IMR-90 (cell line): ENCODE data around the gene ZFAND2B. TPM values are rescaled to one million over a fixed set of nuclear protein-coding genes. Genes with fewer than 3 reads are reported as not detected.

ENCODE experiments used
- ATAC-seq: fragments of 200-7000 bp; cut with Tn5 transposase; 2 replicates; pipeline ENCODE4 v1.9.1; 2020; ENCODE audit warnings: low read depth, mild to moderate bottlenecking, moderate library complexity
- BruUV-seq: library from RNA; stranded (reverse); fragments of 400-500 nt; replicated peaks from 2 replicates; lab custom pipeline; 2021; lab: Mats Ljungman, UMichigan
- CTCF ChIA-PET: fragments of 300-600 bp; formaldehyde crosslinking; extraction: SDS; loops from one replicate; lab custom pipeline; 2021; ENCODE audit warnings: antibody characterized with exemption; lab: Yijun Ruan, JAX
- POLR2A ChIA-PET: fragments of 300-600 bp; sonication (Branson Sonifier 250); formaldehyde crosslinking; loops from one replicate; lab custom pipeline; 2022; ENCODE audit warnings: antibody characterized with exemption; ENCODE audit not compliant: unreplicated experiment; lab: Charles Lee
- DNase-seq: peaks from one replicate; pipeline ENCODE4 v3.0.0; 2013
- H2AFZ ChIP-seq: replicated peaks from 2 replicates; pipeline ENCODE3; 2013; ENCODE audit warnings: low read length, mild to moderate bottlenecking; ENCODE audit not compliant: poor library complexity
- H2AK5ac ChIP-seq: 2 replicates; pipeline ENCODE4 v1.6.1; 2013; ENCODE audit warnings: low read depth, low read length, inconsistent platforms
- H2AK9ac ChIP-seq: replicated peaks from 2 replicates; pipeline ENCODE3; 2013; ENCODE audit warnings: mild to moderate bottlenecking, low read depth, low read length, moderate library complexity; ENCODE audit not compliant: poor library complexity
- H2BK120ac ChIP-seq: 2 replicates; pipeline ENCODE4 v1.6.1; 2013; ENCODE audit warnings: low read depth, low read length, inconsistent platforms
- H2BK15ac ChIP-seq: 3 replicates; pipeline ENCODE4 v1.6.1; 2013; ENCODE audit warnings: low read depth, low read length, inconsistent platforms
- H2BK20ac ChIP-seq: 2 replicates; pipeline ENCODE4 v1.6.1; 2013; ENCODE audit warnings: low read depth, mild to moderate bottlenecking, inconsistent platforms, low read length, moderate library complexity
- H2BK5ac ChIP-seq: 2 replicates; pipeline ENCODE4 v1.6.1; 2013; ENCODE audit warnings: mild to moderate bottlenecking, low read depth, low read length, inconsistent platforms; ENCODE audit not compliant: poor library complexity, severe bottlenecking
- H3K14ac ChIP-seq: replicated peaks from 2 replicates; pipeline ENCODE4 v1.6.1; 2013; ENCODE audit warnings: low read depth, low read length, inconsistent platforms
- H3K18ac ChIP-seq: 2 replicates; pipeline ENCODE4 v1.6.1; 2013; ENCODE audit warnings: low read depth, low read length, control low read depth
- H3K23ac ChIP-seq: 2 replicates; pipeline ENCODE4 v1.6.1; 2013; ENCODE audit warnings: low read depth, low read length, inconsistent platforms
- H3K27ac ChIP-seq: 2 replicates; pipeline ENCODE4 v1.5.1; 2013; ENCODE audit warnings: mild to moderate bottlenecking, control low read depth, low read length; ENCODE audit not compliant: insufficient read depth
- H3K27me3 ChIP-seq: 2 replicates; pipeline ENCODE4 v1.6.1; 2013; ENCODE audit warnings: low read length; ENCODE audit not compliant: control insufficient read depth, insufficient read depth
- H3K36me3 ChIP-seq: 2 replicates; pipeline ENCODE4 v1.6.1; 2013; ENCODE audit warnings: low read length, mixed read lengths; ENCODE audit not compliant: control insufficient read depth, insufficient read depth
- H3K4ac ChIP-seq: 2 replicates; pipeline ENCODE4 v1.6.1; 2013; ENCODE audit warnings: low read depth, low read length, inconsistent platforms
- H3K4me1 ChIP-seq: 2 replicates; pipeline ENCODE4 v1.6.1; 2013; ENCODE audit warnings: low read length, mixed read lengths; ENCODE audit not compliant: control insufficient read depth, insufficient read depth
- H3K4me2 ChIP-seq: 2 replicates; pipeline ENCODE4 v1.6.1; 2013; ENCODE audit warnings: low read depth, mild to moderate bottlenecking, control low read depth, low read length, moderate library complexity
- H3K4me3 ChIP-seq: 2 replicates; pipeline ENCODE4 v1.5.1; 2013; ENCODE audit warnings: low read depth, mild to moderate bottlenecking, control low read depth, low read length, moderate library complexity; ENCODE audit not compliant: insufficient read depth
- H3K56ac ChIP-seq: 2 replicates; pipeline ENCODE4 v1.6.1; 2013; ENCODE audit warnings: low read length, inconsistent platforms; ENCODE audit not compliant: insufficient read depth; ENCODE audit errors: extremely low read depth
- H3K79me1 ChIP-seq, 2 experiments: 2 replicates each; pipeline ENCODE4 v1.6.1; 2013; ENCODE audit warnings: low read length in 2 of 2, inconsistent platforms in 1 of 2, low read depth in 1 of 2
- H3K9ac ChIP-seq: 2 replicates; pipeline ENCODE4 v1.6.1; 2013; ENCODE audit warnings: low read depth, low read length, control low read depth
- H3K9me1 ChIP-seq: 2 replicates; pipeline ENCODE4 v1.6.1; 2013; ENCODE audit warnings: low read length, inconsistent platforms; ENCODE audit not compliant: insufficient read depth
- H3K9me3 ChIP-seq: 2 replicates; pipeline ENCODE4 v1.6.1; 2013; ENCODE audit warnings: low read length; ENCODE audit not compliant: control insufficient read depth, insufficient read depth
- H4K20me1 ChIP-seq: 2 replicates; pipeline ENCODE4 v1.6.1; 2013; ENCODE audit warnings: low read length, inconsistent platforms; ENCODE audit not compliant: insufficient read depth
- H4K5ac ChIP-seq: 2 replicates; pipeline ENCODE4 v1.6.1; 2013; ENCODE audit warnings: mild to moderate bottlenecking, low read depth, low read length, control low read depth
- H4K8ac ChIP-seq, 2 experiments: 2 replicates each; pipeline ENCODE4 v1.6.1; 2013; ENCODE audit warnings: low read depth in 2 of 2, low read length in 2 of 2, control low read depth in 1 of 2, inconsistent platforms in 1 of 2
- H4K91ac ChIP-seq: 2 replicates; pipeline ENCODE4 v1.6.1; 2013; ENCODE audit warnings: low read depth, low read length, inconsistent platforms; ENCODE audit not compliant: insufficient read depth
- BHLHE40 ChIP-seq: fragments of 150-350 bp; IDR thresholded peaks from 2 replicates; pipeline ENCODE4 v1.6.1; 2016; ENCODE audit warnings: mild to moderate bottlenecking, low read depth, low read length
- CEBPB ChIP-seq: IDR thresholded peaks from 2 replicates; pipeline ENCODE4 v1.6.1; 2012; ENCODE audit warnings: low read depth, low read length, improper control_type of control experiment
- CTCF ChIP-seq: conservative IDR thresholded peaks from 2 replicates; pipeline ENCODE4 v1.5.1; 2012; ENCODE audit warnings: mild to moderate bottlenecking, low read depth, low read length, improper control_type of control experiment
- FOS ChIP-seq: fragments of 150-350 bp; IDR thresholded peaks from 2 replicates; pipeline ENCODE4 v1.6.1; 2016; ENCODE audit warnings: low read depth, low read length
- MXI1 ChIP-seq: IDR thresholded peaks from 2 replicates; pipeline ENCODE4 v1.6.1; 2012; ENCODE audit warnings: low read depth, mild to moderate bottlenecking, low read length, moderate library complexity, borderline replicate concordance
- NFE2L2 ChIP-seq: fragments of 150-350 bp; IDR thresholded peaks from 2 replicates; pipeline ENCODE4 v1.6.1; 2016; ENCODE audit warnings: low read depth, mild to moderate bottlenecking, low read length
- RAD21 ChIP-seq: IDR thresholded peaks from 2 replicates; pipeline ENCODE4 v1.6.1; 2012; ENCODE audit warnings: low read length, improper control_type of control experiment
- WGBS, 2 experiments: methylation state at CpG; one replicate each; pipeline versions ENCODE4 v1.1.5 to v1.1.7; 2013; ENCODE audit warnings: missing lambda C conversion rate in 2 of 2; ENCODE audit not compliant: insufficient read length in 1 of 2; ENCODE audit errors: extremely low coverage in 2 of 2; 5-methylcytosine and 5-hydroxymethylcytosine counted together
- dilution Hi-C: fragments of 300-500 bp; cut with HindIII; formaldehyde crosslinking; loops from one replicate; pipeline ENCODE4 v1.14.3; 2018; ENCODE audit warnings: low sequenced_read_pairs; ENCODE audit not compliant: unreplicated experiment
- in situ Hi-C: fragments of 300-500 bp; cut with MboI; formaldehyde crosslinking; loops from 3 replicates; pipeline ENCODE4 v1.14.3; 2019; ENCODE audit warnings: low sequenced_read_pairs, inconsistent platforms, mixed read lengths
- intact Hi-C: fragments of 100-400 bp; cut with micrococcal nuclease; formaldehyde crosslinking; loops from 2 replicates; pipeline ENCODE4 v1.10.0; 2022
- polyA plus RNA-seq, 3 experiments: library from polyadenylated mRNA; depleted of rRNA; stranded (reverse); fragments of >200 nt; gene quantifications; 2 replicates each; pipeline ENCODE4 v1.2.3, GENCODE V29; 2012; ENCODE audit warnings: low replicate concordance in 1 of 3
- total RNA-seq: library from RNA; depleted of rRNA; stranded (reverse); fragments of >200 nt; gene quantifications from 2 replicates; pipeline ENCODE4 v1.2.3, GENCODE V29; 2012

Gene ZFAND2B
- total and polyA plus RNA-seq, 2 of the 4 experiments (the other 2 are of a cell fraction): 25.5 to 38.3 TPM

- ATAC-seq (no peak), DNase-seq (no peak)
- 95% methylated on average over 3 of the region's 3 CpGs; no CpG with 5 or more reads in 1 of the 2 experiments for WGBS, 2 experiments
- BruUV-seq: no TSS peak
- Histone ChIP-seq H3K4me2 (no peak overlapping the region), H4K91ac (no peak overlapping the region), H2AK9ac (no peak overlapping the region), H3K18ac (no peak overlapping the region), H3K4me1 (peaks cover 5% of the 10 kb centered on the region), H3K27me3 (no peaks in the 10 kb centered on the region), H4K20me1 (no peaks in the 10 kb centered on the region; the same call in 1 of the 2 replicates), H2BK15ac (no peak overlapping the region), H3K56ac (no peak overlapping the region), H2AFZ (no peak overlapping the region), H4K5ac (no peak overlapping the region), H3K23ac (no peak overlapping the region), H3K9me3 (no peaks in the 10 kb centered on the region), H3K79me1 (peaks cover 28 to 35% of the 10 kb centered on the region in 2 experiments), H3K4me3 (no peak overlapping the region), H3K9ac (no peak overlapping the region), H3K36me3 (peaks cover 49% of the 10 kb centered on the region), H3K27ac (no peak overlapping the region), H3K4ac (no peak overlapping the region), H3K14ac (no peak overlapping the region), H2BK5ac (no peak overlapping the region), H4K8ac (no peak overlapping the region), H2BK120ac (no peak overlapping the region), H2AK5ac (no peak overlapping the region), H3K9me1 (peaks cover 8% of the 10 kb centered on the region; the same call in 1 of the 2 replicates), H2BK20ac (no peak overlapping the region)
- CTCF ChIA-PET: no interaction called here
- intact Hi-C loops (no loop called here), dilution Hi-C loops (no loop called here), in situ Hi-C loops (no loop called here)
- TF ChIP-seq RAD21: no peak
- TF ChIP-seq CEBPB: no peak
- TF ChIP-seq FOS: no peak
- no peak for TF ChIP-seq MXI1
- TF ChIP-seq CTCF: no peak
- TF ChIP-seq BHLHE40: no peak
- TF ChIP-seq NFE2L2: no peak
- POLR2A ChIA-PET: no interaction called here
These were observed 18.8 kb downstream of the ZFAND2B start for GRCh38 chr2:219225350-219225749.
